ENCODE data around the gene LMCD1.

- TF ChIP-seq CTCF (conservative IDR thresholded peaks at IDR 0.05; ENCODE audit: low read length) (no peak), EZH2phosphoT487 (IDR thresholded peaks at IDR 0.05; ENCODE audit: borderline replicate concordance, low read depth, low read length) (no peak)
These were observed 61.5 kb downstream of the LMCD1 start for GRCh38 chr3:8563146-8563545.
